Activated B cell treated with CpG ODN at 0.5 μM for 24 hours (primary cell): ENCODE data around the gene KMO. TPM values are rescaled to one million over a fixed set of nuclear protein-coding genes. Genes with fewer than 3 reads are reported as not detected.

Experiments used
- ATAC-seq: fragments of 200-7000 bp; cut with Tn5 transposase; one replicate; pipeline ENCODE4 v1.10.0; 2021; ENCODE audit warnings: low read depth, mild to moderate bottlenecking, moderate library complexity
- CTCF ChIA-PET: fragments of 350-600 bp; sonication (Branson Sonifier 250); formaldehyde crosslinking; loops from one replicate; lab custom pipeline; 2021; ENCODE audit warnings: antibody characterized with exemption; lab: Charles Lee
- POLR2A ChIA-PET: fragments of 350-600 bp; sonication (Branson Sonifier 250); formaldehyde crosslinking; loops from one replicate; lab custom pipeline; 2021; ENCODE audit warnings: antibody characterized with exemption; lab: Charles Lee
- DNase-seq: peaks from one replicate; pipeline ENCODE4 v3.0.0; 2022
- H3K27ac Mint-ChIP-seq: one replicate; pipeline ENCODE4 v1.8.0; 2020; ENCODE audit warnings: mixed read lengths
- H3K27me3 Mint-ChIP-seq: one replicate; pipeline ENCODE4 v1.8.0; 2021; ENCODE audit warnings: mixed read lengths
- H3K36me3 Mint-ChIP-seq: one replicate; pipeline ENCODE4 v1.8.0; 2021; ENCODE audit warnings: low read depth, mixed read lengths
- H3K4me1 Mint-ChIP-seq: one replicate; pipeline ENCODE4 v1.8.0; 2021; ENCODE audit warnings: mixed read lengths
- H3K4me3 Mint-ChIP-seq: one replicate; pipeline ENCODE4 v1.8.0; 2020; ENCODE audit warnings: mild to moderate bottlenecking, mixed read lengths
- H3K9me3 Mint-ChIP-seq: one replicate; pipeline ENCODE4 v1.8.0; 2020; ENCODE audit warnings: mixed read lengths
- CTCF ChIP-seq: fragments of 200-600 bp; IDR thresholded peaks from one replicate; pipeline ENCODE4 v1.8.0; 2022; ENCODE audit warnings: antibody characterized with exemption, mild to moderate bottlenecking
- intact Hi-C: fragments of 100-400 bp; cut with micrococcal nuclease; formaldehyde crosslinking; loops from one replicate; pipeline ENCODE4 v1.15.1; 2024
- total RNA-seq: library from RNA; stranded (reverse); gene quantifications from 2 replicates; pipeline ENCODE4 v1.2.3, GENCODE V29; 2022

Gene KMO
- total RNA-seq, 1 donor from 2014 or later: 53.6 TPM

DNA sequence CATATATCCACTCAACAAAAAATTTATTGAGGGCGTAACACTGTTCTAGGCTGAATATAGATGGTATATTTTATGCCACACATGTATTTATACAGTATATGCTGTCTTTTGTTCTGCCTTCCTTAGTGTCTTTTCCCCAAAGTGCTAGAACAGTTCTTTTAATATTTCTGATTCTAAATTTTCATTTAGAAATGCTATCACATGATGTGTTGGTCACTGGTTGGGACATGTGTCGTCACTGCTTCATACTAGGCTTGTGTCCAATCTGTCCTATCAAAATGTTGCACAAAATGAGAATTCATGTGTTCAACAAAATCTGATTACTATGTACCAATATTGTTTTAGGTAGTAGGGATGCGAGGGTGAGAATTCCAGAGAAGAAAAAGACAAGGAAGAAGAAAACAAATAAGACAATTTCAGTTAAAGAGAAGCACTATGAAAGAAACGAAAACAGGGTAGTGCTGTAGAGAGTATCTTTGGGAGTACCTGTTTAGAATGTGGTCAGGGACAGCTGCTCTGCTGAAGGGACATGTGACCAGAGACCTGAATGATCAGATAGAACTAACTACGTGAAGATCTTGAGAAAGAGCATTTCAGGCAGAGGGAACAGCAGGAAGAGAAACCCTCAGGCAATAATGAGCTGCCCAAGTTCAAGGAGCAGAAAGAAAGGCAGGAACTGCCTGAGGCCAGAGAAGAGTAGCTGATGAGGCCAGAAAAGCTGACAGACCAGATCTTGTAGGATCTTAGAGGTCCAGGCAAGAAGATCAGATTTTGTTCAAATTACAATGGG lies 1.3 kb downstream of the KMO start:
- peaks cover 6% of the 10 kb centered on the region for H3K9me3 Mint-ChIP-seq
- DNase-seq (no peak), ATAC-seq (no peak)
- H3K36me3 Mint-ChIP-seq: peaks cover 40% of the 10 kb centered on the region
- intact Hi-C loops: loop anchor here (1.0 to 10.0 kb wide), 5 partner anchors 9 to 1751 kb away; no protein-coding TSS in a partner anchor
- no peak for TF ChIP-seq CTCF
- H3K27ac Mint-ChIP-seq: peak overlapping the region; percentile 84
- CTCF ChIA-PET: interaction anchor here (1.1 to 1.7 kb wide), 8 partner anchors 11 to 101 kb away, joined by 3 to 12 read pairs (median 4); no protein-coding TSS in a partner anchor
- H3K27me3 Mint-ChIP-seq: no peaks in the 10 kb centered on the region
- H3K4me3 Mint-ChIP-seq: peak overlapping the region; percentile 91
- peaks cover 63% of the 10 kb centered on the region for H3K4me1 Mint-ChIP-seq
- POLR2A ChIA-PET: interaction anchor here (0.5 to 9.2 kb wide), 13 partner anchors 14 to 107 kb away, joined by 3 to 157 read pairs (median 7); partner anchors contain the start of genes CHML and OPN3

DNA sequence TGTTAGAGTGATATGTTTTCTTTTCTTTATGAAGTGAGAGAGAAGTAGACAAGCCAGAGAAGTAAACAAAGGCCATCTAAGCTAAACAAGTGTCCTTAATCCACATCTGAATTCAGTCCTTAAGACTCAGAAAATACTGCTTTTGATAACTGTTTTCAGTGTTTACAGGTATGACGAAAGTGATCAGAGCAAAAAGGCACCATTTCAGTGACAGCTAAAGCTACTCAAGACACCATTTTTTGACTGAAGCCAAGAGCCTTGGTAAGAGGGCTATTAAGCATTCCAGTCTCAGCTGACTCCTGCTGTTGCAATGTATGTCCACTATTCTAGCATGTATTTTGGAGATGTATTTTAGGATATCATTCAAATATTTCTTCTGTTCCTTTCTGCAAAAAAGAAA lies 4.1 kb downstream of the KMO start:
- Mint-ChIP-seq H3K4me1 (peaks cover 74% of the 10 kb centered on the region), H3K9me3 (peaks cover 6% of the 10 kb centered on the region), H3K36me3 (peaks cover 51% of the 10 kb centered on the region), H3K4me3 (no peak overlapping the region), H3K27ac (peak overlapping the region; percentile 84), H3K27me3 (no peaks in the 10 kb centered on the region)
- DNase-seq (no peak), ATAC-seq (no peak)
- ChIA-PET CTCF (interaction anchor here (1.2 to 3.0 kb wide), 4 partner anchors 11 to 90 kb away, joined by 3 to 9 read pairs (median 8); no protein-coding TSS in a partner anchor), POLR2A (interaction anchor here (0.5 to 9.2 kb wide), 4 partner anchors 14 to 1249 kb away, joined by 3 to 157 read pairs (median 4); no protein-coding TSS in a partner anchor)
- intact Hi-C loops: loop anchor here (10.0 kb wide), 2 partner anchors 1248 to 1748 kb away; no protein-coding TSS in a partner anchor
- TF ChIP-seq CTCF: no peak

DNA sequence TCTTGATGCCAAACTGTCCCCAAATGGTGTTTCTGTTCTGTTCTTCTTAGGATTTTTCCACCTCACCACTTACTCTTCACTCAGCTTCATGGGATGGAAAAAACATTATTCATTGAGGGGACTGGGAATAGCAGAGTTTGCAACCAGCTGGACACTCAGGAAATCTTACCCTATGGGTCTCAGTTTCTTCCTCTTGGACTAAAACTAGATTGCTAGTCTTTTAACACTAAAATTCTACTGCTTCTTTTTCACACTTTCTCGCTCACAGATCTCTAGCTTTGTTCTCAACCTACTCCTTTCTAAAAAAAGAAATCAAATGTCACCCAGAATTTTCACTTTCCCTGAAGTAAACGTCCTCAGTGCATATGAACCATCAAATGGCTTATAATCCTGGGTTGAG lies 4.8 kb downstream of the KMO start:
- ATAC-seq (no peak), DNase-seq (no peak)
- ChIA-PET POLR2A (interaction anchor here (0.9 to 9.2 kb wide), 3 partner anchors 14 to 104 kb away, joined by 4 to 157 read pairs (median 4); no protein-coding TSS in a partner anchor), CTCF (interaction anchor here (2.0 to 3.0 kb wide), 2 partner anchors 15 to 90 kb away, joined by 8 to 9 read pairs; no protein-coding TSS in a partner anchor)
- Mint-ChIP-seq H3K27me3 (no peaks in the 10 kb centered on the region), H3K36me3 (peaks cover 49% of the 10 kb centered on the region), H3K27ac (peak overlapping the region; percentile 84), H3K4me1 (peaks cover 79% of the 10 kb centered on the region), H3K4me3 (peak overlapping the region; percentile 0), H3K9me3 (peaks cover 6% of the 10 kb centered on the region)
- intact Hi-C loops: loop anchor here (10.0 kb wide), 2 partner anchors 1248 to 1748 kb away; no protein-coding TSS in a partner anchor
- TF ChIP-seq CTCF: no peak

DNA sequence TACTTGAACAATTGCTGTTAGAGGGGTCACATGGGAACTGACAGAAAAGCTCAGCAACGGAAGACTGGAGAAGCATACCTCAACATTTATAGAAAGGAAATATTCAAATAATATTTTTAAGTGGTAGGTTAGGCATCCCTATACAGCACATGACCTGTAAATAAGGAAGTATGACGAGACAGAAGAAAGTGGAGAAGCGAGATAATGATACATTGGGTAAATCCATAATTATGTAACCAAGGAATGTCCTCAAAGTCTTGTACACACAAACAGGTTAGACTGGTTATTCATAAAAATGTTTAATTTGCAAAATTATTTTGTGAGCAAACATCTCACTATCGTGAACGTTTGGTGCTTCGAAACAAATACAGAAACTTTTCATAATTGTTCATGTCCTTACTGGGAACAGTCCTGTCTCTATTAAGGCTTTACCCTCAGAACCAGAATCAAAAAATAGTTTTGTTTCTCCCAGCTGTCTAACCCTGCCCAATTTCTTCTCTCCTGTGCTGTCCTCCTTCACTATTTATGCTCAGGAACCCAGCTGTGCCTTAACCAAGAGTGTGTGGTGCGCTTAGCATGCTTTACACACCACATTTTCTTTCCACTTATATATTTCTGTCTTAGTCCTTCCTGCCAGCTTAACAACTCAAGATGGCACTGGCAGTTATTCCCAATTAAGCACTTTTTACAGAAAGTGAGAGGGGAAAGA lies 10.2 kb downstream of the KMO start:
- ChIA-PET POLR2A (interaction anchor here (1.7 to 2.9 kb wide), 2 partner anchors 10 to 98 kb away, joined by 7 to 12 read pairs; partner anchors contain the start of genes CHML and OPN3), CTCF (no interaction called here)
- Mint-ChIP-seq H3K4me3 (peak overlapping the region; percentile 20), H3K4me1 (peaks cover 67% of the 10 kb centered on the region), H3K36me3 (peaks cover 49% of the 10 kb centered on the region), H3K9me3 (peaks cover 2% of the 10 kb centered on the region), H3K27ac (peak overlapping the region; percentile 51), H3K27me3 (no peaks in the 10 kb centered on the region)
- TF ChIP-seq CTCF: no peak
- intact Hi-C loops: loop anchor here (1.0 kb wide), 2 partner anchors 9 kb away; no protein-coding TSS in a partner anchor
- no peak for DNase-seq
- ATAC-seq: peak; percentile 60
